BE2C (cell line): ENCODE results near the gene NOL4L.

Experiments
- DNase-seq: peaks from one replicate; pipeline ENCODE4 v3.0.0-alpha.2; 2020
- H3K27me3 ChIP-seq: fragments of 250-450 bp; sonication (Bioruptor Pico); 2 replicates; pipeline ENCODE4 v1.5.1; 2020; ENCODE audit warnings: mild to moderate bottlenecking
- H3K36me3 ChIP-seq: fragments of 250-450 bp; sonication (Bioruptor Pico); 2 replicates; pipeline ENCODE4 v1.5.1; 2020; ENCODE audit warnings: mild to moderate bottlenecking
- H3K4me1 ChIP-seq: fragments of 250-450 bp; sonication (Bioruptor Pico); 2 replicates; pipeline ENCODE4 v1.5.1; 2020
- H3K4me3 ChIP-seq: 2 replicates; pipeline ENCODE4 v1.5.1; 2011; ENCODE audit warnings: low read depth, low read length
- H3K9me3 ChIP-seq: fragments of 250-450 bp; sonication (Bioruptor Pico); 2 replicates; pipeline ENCODE4 v1.5.1; 2020
- TF ChIP-seq, protein P1 (sequence below): IDR thresholded peaks from 2 replicates; pipeline ENCODE4 v1.5.1; 2012; ENCODE audit warnings: mild to moderate bottlenecking, low read depth, low read length

Gene NOL4L

DNA sequence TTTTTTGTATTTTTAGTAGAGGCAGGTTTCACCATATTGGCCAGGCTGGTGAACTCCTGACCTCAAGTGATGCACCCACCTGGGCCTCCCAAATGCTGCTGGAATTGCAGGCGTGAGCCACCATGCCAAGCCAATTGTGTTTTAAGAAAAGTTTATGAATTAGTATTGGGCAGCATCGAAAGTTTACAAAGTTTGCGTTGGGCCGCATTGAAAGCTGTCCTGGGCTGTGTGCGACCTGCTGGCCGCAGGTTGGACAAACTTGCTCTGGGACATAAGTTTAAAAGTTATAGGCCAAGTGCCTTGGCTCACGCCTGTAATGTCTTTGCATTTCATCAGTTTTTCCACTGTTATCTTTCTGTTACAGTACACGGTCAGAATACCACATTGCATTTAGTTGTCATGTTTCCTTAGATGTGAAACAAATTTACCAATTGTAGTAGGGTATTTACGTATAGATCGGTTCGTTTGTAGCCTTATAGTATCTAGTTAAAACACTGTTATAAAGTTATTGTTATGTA, 187.5 kb downstream of the NOL4L start:
- no peak for DNase-seq
- H3K9me3 ChIP-seq: no peaks in the 10 kb centered on the region
- H3K36me3 ChIP-seq: peaks cover 19% of the 10 kb centered on the region

DNA sequence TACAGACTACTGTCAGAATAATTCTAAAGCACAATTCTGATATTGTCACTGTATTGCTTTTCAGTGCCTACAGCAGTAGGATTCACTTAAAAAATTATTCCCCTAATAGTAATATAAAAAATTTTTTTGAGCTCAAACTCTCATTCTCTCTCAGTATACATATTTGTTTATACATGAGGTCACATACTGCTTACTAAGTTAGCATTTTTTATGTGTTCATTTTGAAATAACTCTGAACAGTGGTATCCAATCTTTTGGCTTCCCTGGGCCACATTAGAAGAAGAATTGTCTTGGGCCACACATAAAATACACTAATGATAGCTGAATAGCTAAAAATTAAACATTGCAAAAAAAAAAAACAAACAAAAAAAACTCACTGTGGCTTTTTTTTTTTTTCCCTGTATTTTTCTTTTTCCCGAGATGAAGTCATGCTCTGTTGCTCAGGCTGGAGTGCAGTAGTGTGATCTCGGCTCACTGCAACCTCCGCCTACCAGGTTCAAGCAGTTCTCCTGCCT, 188.4 kb downstream of the NOL4L start:
- H3K4me3 ChIP-seq: no peak overlapping the region
- TF ChIP-seq, protein P1, sequence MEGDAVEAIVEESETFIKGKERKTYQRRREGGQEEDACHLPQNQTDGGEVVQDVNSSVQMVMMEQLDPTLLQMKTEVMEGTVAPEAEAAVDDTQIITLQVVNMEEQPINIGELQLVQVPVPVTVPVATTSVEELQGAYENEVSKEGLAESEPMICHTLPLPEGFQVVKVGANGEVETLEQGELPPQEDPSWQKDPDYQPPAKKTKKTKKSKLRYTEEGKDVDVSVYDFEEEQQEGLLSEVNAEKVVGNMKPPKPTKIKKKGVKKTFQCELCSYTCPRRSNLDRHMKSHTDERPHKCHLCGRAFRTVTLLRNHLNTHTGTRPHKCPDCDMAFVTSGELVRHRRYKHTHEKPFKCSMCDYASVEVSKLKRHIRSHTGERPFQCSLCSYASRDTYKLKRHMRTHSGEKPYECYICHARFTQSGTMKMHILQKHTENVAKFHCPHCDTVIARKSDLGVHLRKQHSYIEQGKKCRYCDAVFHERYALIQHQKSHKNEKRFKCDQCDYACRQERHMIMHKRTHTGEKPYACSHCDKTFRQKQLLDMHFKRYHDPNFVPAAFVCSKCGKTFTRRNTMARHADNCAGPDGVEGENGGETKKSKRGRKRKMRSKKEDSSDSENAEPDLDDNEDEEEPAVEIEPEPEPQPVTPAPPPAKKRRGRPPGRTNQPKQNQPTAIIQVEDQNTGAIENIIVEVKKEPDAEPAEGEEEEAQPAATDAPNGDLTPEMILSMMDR: no peak
- no peaks in the 10 kb centered on the region for H3K4me1 ChIP-seq
- H3K9me3 ChIP-seq: no peaks in the 10 kb centered on the region
- no peak for DNase-seq
- H3K36me3 ChIP-seq: peaks cover 10% of the 10 kb centered on the region
- H3K27me3 ChIP-seq: no peaks in the 10 kb centered on the region

More for the DNA sequence above, 187.5 kb downstream of the NOL4L start:
- H3K27me3 ChIP-seq: no peaks in the 10 kb centered on the region
- H3K4me3 ChIP-seq: no peak overlapping the region
- H3K4me1 ChIP-seq: no peaks in the 10 kb centered on the region
- TF ChIP-seq, protein P1: no peak

DNA sequence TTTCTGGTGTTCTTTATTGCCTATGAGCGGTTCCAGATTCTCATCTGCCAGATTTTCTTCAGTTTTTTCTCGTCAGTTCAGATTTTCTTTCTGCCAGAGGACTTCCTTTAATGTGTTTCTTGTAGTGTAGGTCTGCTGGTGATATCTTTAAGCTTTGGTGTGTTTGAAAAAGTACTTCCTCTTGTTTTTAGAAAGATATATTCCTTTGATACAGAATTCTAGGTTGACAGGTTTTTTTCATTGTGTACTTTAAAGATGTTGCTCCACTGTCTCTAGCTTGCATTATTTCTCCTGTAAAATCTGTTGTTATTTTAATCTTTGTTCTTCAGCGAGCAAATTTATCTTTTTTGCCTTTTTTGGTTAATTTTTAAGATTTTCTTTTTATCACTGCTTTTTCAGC, 190.1 kb downstream of the NOL4L start:
- H3K4me1 ChIP-seq: no peaks in the 10 kb centered on the region
- H3K36me3 ChIP-seq: peaks cover 19% of the 10 kb centered on the region
- no peak for DNase-seq
- H3K4me3 ChIP-seq: no peak overlapping the region
- no peaks in the 10 kb centered on the region for H3K9me3 ChIP-seq
- TF ChIP-seq, protein P1: no peak
- H3K27me3 ChIP-seq: no peaks in the 10 kb centered on the region
